Measurements from ENCODE around the gene CDH19.

DNA sequence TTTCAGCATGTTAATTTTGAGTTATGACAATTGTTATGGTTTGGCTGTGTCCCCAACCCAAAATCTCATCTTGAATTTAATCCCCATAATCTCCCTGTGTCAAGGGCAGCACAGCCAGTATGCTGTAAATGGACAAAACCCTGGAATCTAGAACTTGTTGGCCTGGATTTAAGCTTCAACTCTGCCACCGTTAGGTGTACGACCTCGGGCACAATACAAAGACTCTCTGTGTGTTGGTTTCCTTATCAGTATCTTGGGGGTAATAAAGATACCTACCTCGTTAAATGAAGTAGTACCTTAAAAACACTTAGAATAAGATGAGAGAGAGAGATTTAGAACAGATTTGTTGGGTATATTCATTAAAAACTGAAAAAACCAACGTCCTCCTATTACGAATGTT is 106.5 kb downstream of the CDH19 start:
- TF ChIP-seq, protein P1, sequence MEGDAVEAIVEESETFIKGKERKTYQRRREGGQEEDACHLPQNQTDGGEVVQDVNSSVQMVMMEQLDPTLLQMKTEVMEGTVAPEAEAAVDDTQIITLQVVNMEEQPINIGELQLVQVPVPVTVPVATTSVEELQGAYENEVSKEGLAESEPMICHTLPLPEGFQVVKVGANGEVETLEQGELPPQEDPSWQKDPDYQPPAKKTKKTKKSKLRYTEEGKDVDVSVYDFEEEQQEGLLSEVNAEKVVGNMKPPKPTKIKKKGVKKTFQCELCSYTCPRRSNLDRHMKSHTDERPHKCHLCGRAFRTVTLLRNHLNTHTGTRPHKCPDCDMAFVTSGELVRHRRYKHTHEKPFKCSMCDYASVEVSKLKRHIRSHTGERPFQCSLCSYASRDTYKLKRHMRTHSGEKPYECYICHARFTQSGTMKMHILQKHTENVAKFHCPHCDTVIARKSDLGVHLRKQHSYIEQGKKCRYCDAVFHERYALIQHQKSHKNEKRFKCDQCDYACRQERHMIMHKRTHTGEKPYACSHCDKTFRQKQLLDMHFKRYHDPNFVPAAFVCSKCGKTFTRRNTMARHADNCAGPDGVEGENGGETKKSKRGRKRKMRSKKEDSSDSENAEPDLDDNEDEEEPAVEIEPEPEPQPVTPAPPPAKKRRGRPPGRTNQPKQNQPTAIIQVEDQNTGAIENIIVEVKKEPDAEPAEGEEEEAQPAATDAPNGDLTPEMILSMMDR (conservative IDR thresholded peaks at IDR 0.05; ENCODE audit: low read depth, low read length) = no peak
- TF ChIP-seq USF2 (IDR thresholded peaks at IDR 0.05; ENCODE audit: low read depth, low read length) = no peak
- TF ChIP-seq RFX5 (IDR thresholded peaks at IDR 0.05; ENCODE audit: low read depth, low read length) = no peak

All from IMR-90 (cell line).